Activated CD4-positive, alpha-beta T cell treated with anti-CD3 and anti-CD28 coated beads, Interleukin-2, amount 50 U/mL, for 24 hours (primary cell): Measurements from ENCODE around the gene CHP1.
"Not testable (repeated sequence)": the region's sequence is repeated elsewhere in the genome, so short reads cannot be mapped to it uniquely, and the experiment has no call there.

ENCODE experiments used
- DNase-seq, 2 donors: peaks; one replicate each; pipeline ENCODE4 v3.0.0-alpha.2; 2020; ENCODE audit warnings: low read depth in 1 of 2, low spot score in 1 of 2

Gene CHP1

GRCh38 chr15:41256103-41256502, 25.0 kb downstream of the CHP1 start:
- DNase-seq, result no peak

DNA sequence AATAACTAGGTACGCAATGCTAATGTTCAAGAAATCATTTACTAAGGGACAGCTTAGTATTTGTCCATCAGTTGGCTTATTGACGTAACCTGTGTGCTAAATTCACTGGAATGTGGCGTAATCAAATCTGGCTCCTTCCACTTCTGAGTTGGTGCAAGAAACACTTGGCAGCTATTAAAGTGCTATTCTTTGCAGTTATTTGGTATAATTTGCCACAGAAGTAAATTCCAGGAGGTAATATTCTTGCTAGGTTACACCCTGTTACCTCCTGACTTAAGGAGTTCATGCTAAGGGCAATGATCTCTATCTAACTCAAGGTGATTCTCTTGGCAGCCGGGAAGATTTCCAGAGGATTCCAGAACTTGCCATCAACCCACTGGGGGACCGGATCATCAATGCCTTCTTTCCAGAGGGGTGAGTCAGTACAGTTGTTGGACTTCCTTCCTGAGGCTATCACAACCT, 25.5 kb downstream of the CHP1 start:
- DNase-seq, result no peak

GRCh38 chr15:41258750-41259471, 27.8 kb downstream of the CHP1 start:
- DNase-seq, result no peak

DNA sequence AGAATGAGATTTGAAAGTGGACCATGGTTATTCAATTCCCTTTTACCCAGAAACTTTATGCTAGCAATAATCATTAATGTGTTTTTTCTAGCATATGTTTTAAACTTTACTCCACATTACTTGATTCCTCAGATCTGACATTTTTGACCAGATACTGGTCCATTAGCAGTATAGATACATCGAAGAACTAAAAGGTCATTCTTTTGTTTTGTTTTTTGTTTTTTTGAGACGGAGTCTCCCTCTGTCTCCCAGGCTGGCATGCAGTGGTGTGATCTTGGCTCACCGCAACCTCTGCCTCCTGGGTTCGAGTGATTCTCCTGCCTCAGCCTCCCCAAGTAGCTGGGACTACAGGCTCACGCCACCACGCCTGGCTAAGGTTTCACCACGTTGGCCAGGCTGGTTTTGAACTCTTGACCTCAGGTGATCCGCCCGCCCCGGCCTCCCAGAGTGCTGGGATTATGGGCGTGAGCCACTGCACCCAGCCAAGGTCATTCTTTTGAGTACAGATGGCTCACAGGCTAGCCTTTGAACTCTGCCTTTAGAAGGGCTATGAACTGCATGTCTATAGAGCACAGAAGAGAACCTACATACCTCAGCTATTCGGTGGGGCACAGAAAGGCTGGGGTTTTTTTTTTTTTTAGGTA, 28.6 kb downstream of the CHP1 start:
- DNase-seq, result no peak

GRCh38 chr15:41260924-41261323, 29.9 kb downstream of the CHP1 start:
- not testable (repeated sequence) for DNase-seq

- DNase-seq, result no peak
Observed at GRCh38 chr15:41262571-41262970, 31.5 kb downstream of the CHP1 start.

DNA sequence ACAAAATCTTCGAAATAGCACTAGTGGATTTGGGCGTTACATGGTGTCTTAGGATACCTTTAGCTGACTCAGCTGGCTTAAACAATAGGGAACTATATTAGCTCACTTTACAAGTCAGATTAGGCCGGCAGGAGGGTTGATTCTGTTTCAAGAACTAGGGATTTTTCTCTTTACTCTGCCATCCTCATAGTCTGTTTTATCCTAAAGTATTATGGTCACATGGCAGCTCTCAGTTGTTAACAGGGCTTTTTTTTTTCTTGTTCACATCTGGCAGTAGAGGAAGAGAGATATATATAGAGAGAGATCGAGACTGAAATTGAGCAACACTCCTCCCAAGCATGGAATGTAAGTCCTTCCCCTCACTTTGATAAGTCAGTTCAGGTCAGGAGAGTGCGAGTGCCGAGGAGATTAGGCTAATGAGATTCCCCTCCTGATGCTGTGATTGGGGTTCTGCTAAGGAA, 32.9 kb downstream of the CHP1 start:
- DNase-seq, result no peak

GRCh38 chr15:41269887-41270286, 38.8 kb downstream of the CHP1 start:
- DNase-seq, result no peak

DNA sequence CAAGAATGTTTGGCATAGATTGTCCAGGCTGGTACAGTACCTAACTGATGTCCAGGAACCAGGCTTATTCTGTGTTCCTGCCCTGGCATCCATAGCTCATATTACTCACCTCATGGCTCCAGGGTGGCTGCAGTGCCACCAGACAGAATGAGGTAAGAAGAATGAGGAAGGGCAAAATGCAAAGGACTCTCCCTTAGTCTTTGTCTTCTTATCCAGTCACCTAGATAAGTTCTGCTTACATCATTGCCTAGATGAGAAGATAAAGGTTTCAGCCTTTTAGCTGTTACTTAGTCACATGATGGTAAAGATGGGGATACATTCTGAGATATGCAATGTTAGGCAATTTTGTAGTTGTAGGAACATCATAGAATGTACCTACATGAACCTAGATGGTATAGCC, 45.8 kb downstream of the CHP1 start:
- no peak for DNase-seq

GRCh38 chr15:41278319-41278718, 47.3 kb downstream of the CHP1 start:
- no peak for DNase-seq

- DNase-seq, result no peak
Observed at GRCh38 chr15:41279535-41280283, 48.6 kb downstream of the CHP1 start.

DNA sequence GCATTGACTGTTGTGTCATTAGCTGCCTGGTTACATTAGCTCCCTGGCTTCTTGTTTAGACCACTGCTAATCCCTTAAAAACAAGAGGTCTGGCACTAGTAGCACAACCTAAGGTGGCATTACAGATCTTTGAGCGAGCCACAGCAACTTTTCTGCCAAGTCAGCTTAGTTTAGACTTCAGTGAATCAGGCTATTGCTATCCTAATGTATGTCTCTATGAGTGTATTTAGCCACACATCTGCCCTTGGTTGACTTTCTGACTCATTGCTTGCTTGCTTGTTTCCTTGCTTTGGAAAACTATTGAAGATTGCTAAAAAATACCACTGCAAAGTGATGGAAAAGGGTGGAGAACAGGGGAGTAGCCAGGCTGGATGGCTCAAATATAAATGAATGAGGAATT, 50.2 kb downstream of the CHP1 start:
- DNase-seq, result no peak

DNA sequence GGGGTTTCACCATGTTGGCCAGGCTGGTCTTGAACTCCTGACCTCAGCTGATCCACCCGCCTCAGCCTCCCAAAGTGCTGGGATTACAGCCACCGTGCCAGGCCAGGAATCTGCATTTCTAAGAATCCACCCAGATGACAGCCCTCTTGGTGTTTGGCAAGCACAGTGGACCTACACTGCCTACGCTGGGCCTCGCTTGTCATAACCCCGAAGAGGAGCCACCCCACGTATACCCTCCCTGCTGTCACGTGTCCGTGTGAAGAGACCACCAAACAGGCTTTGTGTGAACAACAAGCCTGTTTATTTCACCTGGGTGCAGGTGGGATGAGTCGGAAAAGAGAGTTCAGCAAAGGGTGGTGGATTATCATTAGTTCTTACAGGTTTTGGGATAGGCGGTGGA, 51.4 kb downstream of the CHP1 start:
- not testable (repeated sequence) for DNase-seq

DNA sequence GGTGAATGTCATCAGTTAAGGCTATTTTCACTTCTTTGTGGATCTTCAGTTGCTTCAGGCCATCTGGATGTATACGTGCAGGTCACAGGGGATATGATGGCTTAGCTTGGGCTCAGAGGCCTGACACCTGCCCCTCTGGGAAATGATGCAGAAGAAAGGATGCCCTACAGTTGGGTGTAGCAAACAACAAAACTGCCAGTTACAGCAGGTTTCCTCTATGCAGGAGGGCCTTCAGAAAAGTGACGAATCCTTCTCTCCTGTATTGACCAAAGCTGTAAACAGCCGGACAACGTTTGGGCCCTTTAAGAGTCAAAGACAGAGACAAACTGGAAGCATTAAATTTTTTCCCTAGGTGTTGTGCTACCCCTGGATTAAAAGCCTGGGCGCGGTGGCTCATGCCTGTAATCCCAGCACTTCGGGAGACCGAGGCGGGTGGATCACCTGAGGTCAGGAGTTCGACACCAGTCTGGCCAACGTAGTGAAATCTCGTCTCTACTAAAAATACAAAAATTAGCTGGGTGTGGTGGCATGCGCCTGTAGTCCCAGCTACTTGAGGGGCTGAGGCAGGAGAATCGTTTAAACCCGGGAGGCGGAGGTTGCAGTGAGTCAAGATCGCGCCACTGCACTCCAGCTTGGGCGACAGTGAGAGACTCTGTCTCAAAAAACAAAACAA, 52.0 kb downstream of the CHP1 start:
- not testable (repeated sequence) for DNase-seq

GRCh38 chr15:41283653-41284426, 52.8 kb downstream of the CHP1 start:
- peak; percentile 95 to 97 for DNase-seq

DNA sequence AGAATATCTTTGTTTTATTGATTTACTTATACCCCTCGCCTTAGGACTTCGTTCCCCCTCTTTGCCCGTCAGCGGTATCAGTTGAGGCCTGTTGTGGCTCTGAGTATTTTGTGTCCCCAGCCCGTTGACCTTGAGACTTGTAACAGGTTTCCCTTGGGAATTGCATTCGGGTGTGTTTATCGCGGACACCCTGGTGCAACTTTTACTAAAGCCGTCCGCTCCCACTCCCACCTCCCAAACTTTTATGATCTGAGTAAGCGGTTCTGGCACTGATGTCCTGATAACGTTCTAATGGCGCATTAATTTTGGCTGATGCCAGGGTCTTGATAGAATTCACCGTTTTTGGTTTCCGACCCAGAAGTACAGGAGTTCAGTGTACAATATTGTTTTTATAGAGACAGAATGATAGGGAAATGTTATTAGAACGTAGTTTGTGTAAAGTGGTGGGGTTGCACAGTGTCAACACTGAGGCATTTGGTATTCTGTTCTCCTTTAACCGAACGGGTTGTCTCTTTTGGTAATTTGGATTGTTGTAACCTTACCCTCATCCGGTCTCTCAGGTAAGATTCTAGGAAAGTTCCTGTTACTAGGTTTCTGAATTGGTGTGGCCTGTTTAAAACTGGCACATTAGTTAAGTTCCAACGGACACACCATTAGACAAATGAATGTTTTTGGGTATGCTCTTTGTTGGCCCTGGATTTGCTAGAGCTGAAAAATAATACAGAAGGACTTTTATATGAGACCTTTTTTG, 53.5 kb downstream of the CHP1 start:
- no peak for DNase-seq

DNA sequence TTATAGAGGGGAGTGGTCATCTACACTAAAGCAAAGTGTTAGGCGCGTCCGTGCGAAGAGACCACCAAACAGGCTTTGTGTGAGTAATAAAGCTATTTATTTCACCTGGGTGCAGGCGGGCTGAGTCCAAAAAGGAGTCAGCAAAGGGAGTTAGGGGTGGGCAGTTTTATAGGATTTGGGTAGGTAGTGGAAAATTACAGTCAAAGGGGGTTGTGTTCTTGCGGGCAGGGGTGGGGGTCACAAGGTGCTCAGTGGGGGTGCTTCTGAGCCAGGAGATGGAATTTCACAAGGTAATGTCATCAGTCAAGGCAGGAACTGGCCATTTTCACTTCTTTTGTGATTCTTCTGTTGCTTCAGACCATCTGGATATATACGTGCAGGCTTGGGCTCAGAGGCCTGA, 54.2 kb downstream of the CHP1 start:
- DNase-seq, result no peak

DNA sequence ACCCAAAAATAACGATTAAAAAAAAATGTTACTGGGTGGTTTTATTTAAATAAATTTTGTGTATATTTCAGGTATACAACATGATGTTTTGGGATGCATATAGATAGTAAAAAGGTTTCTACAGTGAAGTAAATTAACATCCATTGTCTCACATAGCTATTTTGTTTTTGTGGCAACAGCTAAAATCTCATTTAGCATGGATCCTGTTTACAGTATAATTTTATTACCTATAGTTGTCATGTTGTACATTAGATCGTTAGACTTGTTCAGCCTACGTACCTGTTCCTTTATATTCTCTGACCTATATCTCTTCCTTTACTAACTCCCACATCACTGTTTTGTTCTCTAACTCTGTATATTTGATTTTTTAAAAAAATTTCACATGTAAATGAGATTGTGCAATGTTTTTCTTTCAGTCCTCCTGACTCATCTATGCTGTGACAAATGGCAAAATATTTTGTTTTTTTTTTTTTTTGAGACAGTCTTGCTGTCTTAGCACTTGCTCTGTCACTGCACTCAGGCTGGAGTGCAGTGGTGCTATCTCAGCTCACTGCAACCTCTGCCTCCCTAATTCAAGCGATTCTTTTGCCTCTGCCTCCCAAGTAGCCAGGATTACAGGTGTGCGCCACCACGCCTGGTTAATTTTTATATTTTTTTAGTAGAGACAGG, 55.7 kb downstream of the CHP1 start:
- no peak for DNase-seq

- no peak for DNase-seq
Observed at GRCh38 chr15:41288464-41288863, 57.4 kb downstream of the CHP1 start.
